ENCODE results near the gene TP53I13. TPM values are rescaled to one million over a fixed set of nuclear protein-coding genes. Genes with fewer than 3 reads are reported as not detected.

TP53I13 gene
- total and polyA plus RNA-seq, 2 of the 13 experiments (the other 11 are each of a cell fraction or from before 2014, with no cell fraction given): 16.9 to 25.7 TPM

- no peak for TF ChIP-seq SRSF9 (IDR thresholded peaks at IDR 0.05; ENCODE audit: borderline replicate concordance, insufficient read depth, low read depth, low read length, poor library complexity, severe bottlenecking)
- TF ChIP-seq, protein P1, sequence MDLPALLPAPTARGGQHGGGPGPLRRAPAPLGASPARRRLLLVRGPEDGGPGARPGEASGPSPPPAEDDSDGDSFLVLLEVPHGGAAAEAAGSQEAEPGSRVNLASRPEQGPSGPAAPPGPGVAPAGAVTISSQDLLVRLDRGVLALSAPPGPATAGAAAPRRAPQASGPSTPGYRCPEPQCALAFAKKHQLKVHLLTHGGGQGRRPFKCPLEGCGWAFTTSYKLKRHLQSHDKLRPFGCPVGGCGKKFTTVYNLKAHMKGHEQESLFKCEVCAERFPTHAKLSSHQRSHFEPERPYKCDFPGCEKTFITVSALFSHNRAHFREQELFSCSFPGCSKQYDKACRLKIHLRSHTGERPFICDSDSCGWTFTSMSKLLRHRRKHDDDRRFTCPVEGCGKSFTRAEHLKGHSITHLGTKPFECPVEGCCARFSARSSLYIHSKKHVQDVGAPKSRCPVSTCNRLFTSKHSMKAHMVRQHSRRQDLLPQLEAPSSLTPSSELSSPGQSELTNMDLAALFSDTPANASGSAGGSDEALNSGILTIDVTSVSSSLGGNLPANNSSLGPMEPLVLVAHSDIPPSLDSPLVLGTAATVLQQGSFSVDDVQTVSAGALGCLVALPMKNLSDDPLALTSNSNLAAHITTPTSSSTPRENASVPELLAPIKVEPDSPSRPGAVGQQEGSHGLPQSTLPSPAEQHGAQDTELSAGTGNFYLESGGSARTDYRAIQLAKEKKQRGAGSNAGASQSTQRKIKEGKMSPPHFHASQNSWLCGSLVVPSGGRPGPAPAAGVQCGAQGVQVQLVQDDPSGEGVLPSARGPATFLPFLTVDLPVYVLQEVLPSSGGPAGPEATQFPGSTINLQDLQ (CRISPR knock-in tag; IDR thresholded peaks at IDR 0.05): no peak
Measured at GRCh38 chr17:29578626-29579485, 10.4 kb downstream of the TP53I13 start (continued).

DNA sequence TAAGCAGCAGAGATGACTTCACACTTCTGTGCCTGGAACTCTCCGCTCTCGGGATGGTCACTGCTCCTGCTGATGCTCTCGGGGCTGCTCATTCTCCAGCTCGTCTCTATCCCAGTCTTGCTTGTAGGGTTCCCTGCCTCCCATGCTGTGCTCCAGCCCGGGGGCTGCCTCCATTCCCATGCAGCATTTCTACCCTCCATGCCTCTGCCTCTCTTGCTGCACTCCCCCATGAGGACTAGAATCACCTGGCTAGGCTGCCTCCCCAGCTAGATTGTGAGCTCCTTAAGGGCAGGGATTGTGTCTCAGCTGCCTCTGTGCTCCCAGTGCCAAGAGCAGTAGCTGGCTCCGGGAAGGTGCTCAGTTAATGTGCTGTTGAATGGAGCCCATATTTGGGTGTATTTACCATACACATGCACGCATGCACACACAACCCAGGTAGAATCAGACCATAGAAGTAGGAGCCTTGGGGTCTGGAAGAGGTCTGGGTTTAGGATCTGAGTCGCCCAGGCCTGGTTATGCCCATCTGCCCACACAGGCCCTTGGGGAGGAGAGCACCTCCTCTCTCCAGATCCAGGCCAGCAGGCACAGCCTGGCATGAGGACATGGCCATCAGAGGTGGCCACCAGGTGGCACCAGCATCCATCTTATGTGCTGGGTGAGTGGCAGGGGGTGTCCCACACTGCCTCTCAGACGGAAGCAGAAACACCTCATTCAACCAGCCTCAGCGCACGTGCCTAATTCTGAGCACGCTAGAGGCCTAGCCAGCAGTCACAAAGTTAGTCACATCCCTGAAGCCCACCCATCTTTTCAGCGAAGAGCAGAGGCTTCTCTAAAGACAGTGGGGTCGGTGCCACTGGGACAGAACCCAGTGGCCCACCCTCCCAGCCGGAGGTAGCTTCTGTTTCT lies 11.6 kb downstream of the TP53I13 start:
- Histone ChIP-seq H2AFZ (ENCODE audit: low read length) (no peak overlapping the region), H4K20me1 (ENCODE audit: insufficient read depth, low read length) (no peaks in the 10 kb centered on the region; the same call in 1 of the 2 replicates), H3K4me1 (ENCODE audit: insufficient read depth, low read length) (peaks cover 20% of the 10 kb centered on the region), H3K9ac (ENCODE audit: insufficient read depth, low read depth, low read length) (no peak overlapping the region), H3K9me3 (ENCODE audit: low read length) (no peaks in the 10 kb centered on the region), H3K79me2 (ENCODE audit: insufficient read depth, low read length) (no peaks in the 10 kb centered on the region), H3K36me3 (replicated peaks in 1 of 2; ENCODE audit: control insufficient read depth in 1 of 2, insufficient read depth in 2 of 2, low read length in 2 of 2) (peaks cover 6 to 20% of the 10 kb centered on the region in 2 experiments; a peak in 4 of 5 replicates), H3K4me3 (replicated peaks in 1 of 3; ENCODE audit: insufficient read depth in 1 of 3, low read depth in 2 of 3, low read length in 3 of 3) (no peak overlapping the region), H3K27ac (ENCODE audit: extremely low read length, insufficient read depth, low read length) (no peak overlapping the region), H3K4me2 (ENCODE audit: low read depth, low read length) (no peak overlapping the region), H3K27me3 (ENCODE audit: control insufficient read depth in 1 of 2, insufficient read depth in 2 of 2, low read length in 2 of 2) (no peaks in the 10 kb centered on the region)
- POLR2A ChIA-PET: no interaction called here
- CTCF ChIA-PET (ENCODE audit: low intra/inter-chr PET ratio, low total read pairs): interaction anchor here (0.7 to 3.1 kb wide), 7 partner anchors 12 to 199 kb away, joined by 3 to 39 read pairs (median 3); partner anchors contain the start of genes ABHD15, ANKRD13B and TP53I13
- peak; percentile 86 for ATAC-seq
- peak; percentile 89 for FAIRE-seq
- BruUV-seq (replicated peaks): no TSS peak
- in situ Hi-C loops (cut with HindIII; ENCODE audit: extremely low pct_ligation_motif_present, low pct_unique_long_range_greater_than_20kb): loop anchor here (5.0 kb wide), 1 partner anchor 37 kb away; no protein-coding TSS in a partner anchor
- 89% methylated on average over 10 of the region's 15 CpGs for WGBS (ENCODE audit: low lambda C conversion rate)
- peak; percentile 64 for DNase-seq (ENCODE audit: low spot score)
- intact Hi-C loops (cut with micrococcal nuclease; ENCODE audit: unreplicated experiment): loop anchor here (1.0 kb wide), 1 partner anchor 11 kb away; no protein-coding TSS in a partner anchor
- TF ChIP-seq, protein P2, sequence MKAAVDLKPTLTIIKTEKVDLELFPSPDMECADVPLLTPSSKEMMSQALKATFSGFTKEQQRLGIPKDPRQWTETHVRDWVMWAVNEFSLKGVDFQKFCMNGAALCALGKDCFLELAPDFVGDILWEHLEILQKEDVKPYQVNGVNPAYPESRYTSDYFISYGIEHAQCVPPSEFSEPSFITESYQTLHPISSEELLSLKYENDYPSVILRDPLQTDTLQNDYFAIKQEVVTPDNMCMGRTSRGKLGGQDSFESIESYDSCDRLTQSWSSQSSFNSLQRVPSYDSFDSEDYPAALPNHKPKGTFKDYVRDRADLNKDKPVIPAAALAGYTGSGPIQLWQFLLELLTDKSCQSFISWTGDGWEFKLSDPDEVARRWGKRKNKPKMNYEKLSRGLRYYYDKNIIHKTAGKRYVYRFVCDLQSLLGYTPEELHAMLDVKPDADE (CRISPR knock-in tag; IDR thresholded peaks at IDR 0.05): no peak
- no peak for TF ChIP-seq PRMT3 (CRISPR knock-in tag; IDR thresholded peaks at IDR 0.05; ENCODE audit: borderline replicate concordance, low read depth)
- no peak for TF ChIP-seq DMTF1 (CRISPR knock-in tag; IDR thresholded peaks at IDR 0.05)
- TF ChIP-seq ETV6 (CRISPR knock-in tag; conservative IDR thresholded peaks at IDR 0.05): no peak
- TF ChIP-seq ZNF598 (CRISPR knock-in tag; IDR thresholded peaks at IDR 0.05; ENCODE audit: borderline replicate concordance): no peak
- TF ChIP-seq PHB2 (IDR thresholded peaks at IDR 0.05; ENCODE audit: partially characterized antibody): no peak
- TF ChIP-seq MXI1 (IDR thresholded peaks at IDR 0.05; ENCODE audit: borderline replicate concordance, low read depth, low read length): 0 out of 3 replicates have a peak, but pooled peaks have one; percentile 43
- TF ChIP-seq HNRNPL (IDR thresholded peaks at IDR 0.05; ENCODE audit: low read depth, low read length): peak; percentile 92

All from HepG2 (cell line).